ENCODE results near the gene CINP.
"Not testable (repeated sequence)": the region's sequence is repeated elsewhere in the genome, so short reads cannot be mapped to it uniquely, and the experiment has no call there.

Gene CINP

GRCh38 chr14:102352213-102352612, 10.5 kb downstream of the CINP start:
- DNase-seq, result no peak

- DNase-seq, result not testable (repeated sequence)
These were observed 11.1 kb downstream of the CINP start for GRCh38 chr14:102351593-102351992.

- DNase-seq, result no peak
These were observed 11.7 kb downstream of the CINP start for GRCh38 chr14:102351023-102351422.

GRCh38 chr14:102348376-102348775, 14.3 kb downstream of the CINP start:
- DNase-seq, result no peak

- DNase-seq, result no peak
These were observed 16.0 kb downstream of the CINP start for GRCh38 chr14:102346645-102347044.

- DNase-seq, result no peak
These were observed 17.5 kb downstream of the CINP start for GRCh38 chr14:102345232-102345631.

- no peak for DNase-seq
These were observed 18.2 kb downstream of the CINP start for GRCh38 chr14:102344485-102344884.

- no peak for DNase-seq
These were observed 18.6 kb downstream of the CINP start for GRCh38 chr14:102344084-102344483.

GRCh38 chr14:102342238-102342637, 20.5 kb downstream of the CINP start:
- DNase-seq, result no peak

- DNase-seq, result no peak
These were observed 21.1 kb downstream of the CINP start for GRCh38 chr14:102341566-102341965.

- no peak for DNase-seq
These were observed 24.0 kb downstream of the CINP start for GRCh38 chr14:102338724-102339123.

- no peak for DNase-seq
These were observed 27.5 kb downstream of the CINP start for GRCh38 chr14:102335163-102335562.

GRCh38 chr14:102333795-102334705, 28.6 kb downstream of the CINP start:
- no peak for DNase-seq

- no peak for DNase-seq
These were observed 29.3 kb downstream of the CINP start for GRCh38 chr14:102333390-102333789.

GRCh38 chr14:102330806-102331205, 31.9 kb downstream of the CINP start:
- no peak for DNase-seq

GRCh38 chr14:102329381-102329780, 33.3 kb downstream of the CINP start:
- DNase-seq, result not testable (repeated sequence)

GRCh38 chr14:102326583-102326982, 36.1 kb downstream of the CINP start:
- DNase-seq, result no peak

GRCh38 chr14:102325791-102326345, 36.8 kb downstream of the CINP start:
- DNase-seq, result no peak

- peak; percentile 9 for DNase-seq
These were observed 39.6 kb downstream of the CINP start for GRCh38 chr14:102323102-102323501.

GRCh38 chr14:102321456-102322422, 41.0 kb downstream of the CINP start:
- DNase-seq, result no peak

GRCh38 chr14:102320671-102321455, 41.8 kb downstream of the CINP start:
- DNase-seq, result no peak

- no peak for DNase-seq
These were observed 42.5 kb downstream of the CINP start for GRCh38 chr14:102320033-102320660.
